ENCODE results near the gene TPSAB1.

DNA sequence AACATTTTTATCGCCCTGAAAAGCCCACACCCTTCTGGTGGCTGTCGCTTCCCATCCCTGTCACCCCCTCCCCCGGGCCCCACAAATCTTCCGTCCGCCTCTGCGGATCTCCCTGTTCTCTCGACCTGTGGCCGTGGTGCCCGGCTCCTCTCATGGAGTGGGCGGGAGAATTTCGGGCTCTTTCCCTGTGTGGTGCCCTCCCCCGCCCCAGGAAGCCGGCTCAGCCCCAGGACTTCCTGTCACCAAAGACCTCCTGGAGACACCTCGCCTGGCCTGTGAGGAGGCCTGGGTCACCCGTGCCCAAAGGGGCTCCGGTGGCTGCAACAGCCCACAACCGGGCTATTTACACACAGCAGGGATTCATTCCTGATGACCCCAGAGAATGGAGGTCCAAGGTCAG, 42.8 kb downstream of the TPSAB1 start:
- no peak for TF ChIP-seq CTCF (IDR thresholded peaks at IDR 0.05; ENCODE audit: low read depth, low read length)
- TF ChIP-seq POLR2A (IDR thresholded peaks at IDR 0.05; ENCODE audit: extremely low read depth, insufficient read length), result no peak
- no peak for TF ChIP-seq MYC (IDR thresholded peaks at IDR 0.05; ENCODE audit: low read depth, low read length)
